RWPE1 (cell line): ENCODE data around the gene FCHSD2.

Experiments used
- CTCF ChIA-PET: fragments of 350-600 bp; sonication (Branson Sonifier 250); formaldehyde crosslinking; extraction: SDS; loops from one replicate; lab custom pipeline; 2021; lab: Yijun Ruan, JAX
- POLR2A ChIA-PET: fragments of 400-600 bp; formaldehyde crosslinking; extraction: SDS; loops from one replicate; lab custom pipeline; 2020; ENCODE audit warnings: antibody characterized with exemption; ENCODE audit not compliant: low non-redundant PET; lab: Yijun Ruan, JAX
- DNase-seq: peaks from one replicate; pipeline ENCODE4 v3.0.0; 2012; ENCODE audit warnings: low spot score
- H3K27ac ChIP-seq: fragments of 450-650 bp; 2 replicates; pipeline ENCODE4 v1.5.1; 2017
- TF ChIP-seq, protein P1 (sequence below): fragments of 450-650 bp; conservative IDR thresholded peaks from 2 replicates; pipeline ENCODE4 v1.5.1; 2017; ENCODE audit warnings: low read depth, mild to moderate bottlenecking

Gene FCHSD2

DNA sequence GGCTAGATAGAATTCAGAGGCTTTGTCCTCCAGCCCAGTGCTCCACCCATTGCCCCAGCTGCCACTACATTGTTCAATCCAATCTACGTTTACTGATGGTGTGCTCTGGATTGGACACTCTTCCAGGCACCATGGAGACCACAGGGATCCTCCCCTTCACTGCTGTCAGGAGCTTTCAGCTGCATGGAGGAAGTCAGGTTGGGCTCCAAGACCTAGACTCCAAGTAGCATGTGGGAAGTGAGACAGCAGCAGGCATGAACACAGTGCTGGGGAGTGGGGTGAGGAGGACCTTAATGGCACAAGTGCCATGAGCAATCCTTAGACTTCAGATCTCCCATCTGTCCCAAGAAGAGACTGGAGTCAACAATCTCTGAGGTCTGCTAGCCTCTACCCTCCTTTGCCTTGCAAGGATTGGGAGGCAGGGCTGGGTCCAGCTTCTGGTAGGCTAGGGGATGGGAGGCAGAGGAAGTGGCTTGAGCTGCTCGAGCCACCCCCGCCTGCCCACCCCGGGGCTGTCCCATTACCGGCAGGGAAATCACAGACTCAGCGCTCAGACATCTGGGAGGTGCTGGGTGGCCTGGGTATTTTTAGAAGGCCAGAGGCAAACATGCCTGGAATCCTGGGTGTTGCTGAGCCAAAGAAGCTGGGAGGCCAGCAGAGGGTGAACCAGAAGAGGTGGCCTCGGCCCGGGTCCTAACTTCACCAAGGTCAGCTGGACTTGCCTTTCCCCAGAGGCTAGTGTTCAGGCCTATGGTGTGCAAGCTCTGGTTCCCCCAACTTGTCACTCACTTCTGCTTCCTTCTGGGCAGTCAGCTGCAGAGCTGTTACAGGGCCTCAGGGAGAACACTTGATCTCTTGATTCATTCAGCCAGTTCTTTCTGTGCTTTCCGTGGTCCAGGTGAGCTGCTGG lies 15.2 kb upstream of the FCHSD2 start:
- DNase-seq: no peak

DNA sequence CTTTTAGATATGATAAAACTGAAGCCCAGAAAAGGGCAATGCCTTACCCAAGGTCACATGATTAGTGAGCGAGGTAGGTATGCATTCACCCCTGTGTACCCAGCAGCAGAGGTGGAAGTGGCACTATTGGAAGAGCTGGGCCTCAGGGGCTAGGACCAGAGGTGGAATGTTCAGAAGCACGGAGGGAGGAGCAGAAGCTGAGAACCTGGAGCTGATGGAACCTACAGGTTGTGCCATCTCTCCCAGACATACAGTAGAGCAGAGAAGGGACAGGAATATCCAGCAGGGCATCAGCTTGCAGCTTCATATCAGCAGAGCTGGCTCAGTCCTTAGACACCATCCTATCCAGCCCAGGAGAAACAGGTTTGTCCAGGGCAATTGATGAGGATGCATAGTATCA lies 14.6 kb upstream of the FCHSD2 start:
- no peak overlapping the region for H3K27ac ChIP-seq
- TF ChIP-seq, protein P1, sequence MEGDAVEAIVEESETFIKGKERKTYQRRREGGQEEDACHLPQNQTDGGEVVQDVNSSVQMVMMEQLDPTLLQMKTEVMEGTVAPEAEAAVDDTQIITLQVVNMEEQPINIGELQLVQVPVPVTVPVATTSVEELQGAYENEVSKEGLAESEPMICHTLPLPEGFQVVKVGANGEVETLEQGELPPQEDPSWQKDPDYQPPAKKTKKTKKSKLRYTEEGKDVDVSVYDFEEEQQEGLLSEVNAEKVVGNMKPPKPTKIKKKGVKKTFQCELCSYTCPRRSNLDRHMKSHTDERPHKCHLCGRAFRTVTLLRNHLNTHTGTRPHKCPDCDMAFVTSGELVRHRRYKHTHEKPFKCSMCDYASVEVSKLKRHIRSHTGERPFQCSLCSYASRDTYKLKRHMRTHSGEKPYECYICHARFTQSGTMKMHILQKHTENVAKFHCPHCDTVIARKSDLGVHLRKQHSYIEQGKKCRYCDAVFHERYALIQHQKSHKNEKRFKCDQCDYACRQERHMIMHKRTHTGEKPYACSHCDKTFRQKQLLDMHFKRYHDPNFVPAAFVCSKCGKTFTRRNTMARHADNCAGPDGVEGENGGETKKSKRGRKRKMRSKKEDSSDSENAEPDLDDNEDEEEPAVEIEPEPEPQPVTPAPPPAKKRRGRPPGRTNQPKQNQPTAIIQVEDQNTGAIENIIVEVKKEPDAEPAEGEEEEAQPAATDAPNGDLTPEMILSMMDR: no peak
- CTCF ChIA-PET: interaction anchor here (0.5 to 0.6 kb wide), 3 partner anchors 12 to 193 kb away, joined by 4 read pairs; no protein-coding TSS in a partner anchor
- DNase-seq: no peak
- POLR2A ChIA-PET: no interaction called here

More for the DNA sequence above, 15.2 kb upstream of the FCHSD2 start:
- TF ChIP-seq, protein P1: no peak
- POLR2A ChIA-PET: no interaction called here
- H3K27ac ChIP-seq: no peak overlapping the region
- CTCF ChIA-PET: interaction anchor here (0.5 to 0.7 kb wide), 6 partner anchors 11 to 439 kb away, joined by 3 to 5 read pairs (median 4); partner anchors contain the start of gene ARHGEF17

DNA sequence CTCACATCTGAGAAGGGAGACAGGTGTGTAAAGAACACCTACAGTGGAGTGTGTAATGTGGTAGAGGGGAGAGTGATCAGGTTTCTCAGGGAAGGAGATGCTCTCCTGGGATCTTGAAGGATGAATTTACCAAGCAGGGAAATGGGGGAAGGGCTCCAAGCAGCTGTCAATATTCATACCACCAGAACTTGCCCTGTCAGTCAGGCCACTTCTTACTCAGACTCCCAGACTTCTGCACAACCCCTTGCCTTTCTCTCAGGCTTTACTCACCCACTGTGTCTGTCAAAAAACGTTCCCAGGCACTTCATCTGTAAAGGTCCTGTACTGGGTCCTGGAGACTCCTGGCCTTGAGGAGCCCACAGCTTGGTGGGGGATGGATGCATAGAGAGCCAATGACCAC lies 14.0 kb upstream of the FCHSD2 start:
- CTCF ChIA-PET: interaction anchor here (0.5 to 0.6 kb wide), 2 partner anchors 13 to 179 kb away, joined by 3 to 4 read pairs; no protein-coding TSS in a partner anchor
- H3K27ac ChIP-seq: no peak overlapping the region
- DNase-seq: no peak
- POLR2A ChIA-PET: no interaction called here
- TF ChIP-seq, protein P1: no peak

DNA sequence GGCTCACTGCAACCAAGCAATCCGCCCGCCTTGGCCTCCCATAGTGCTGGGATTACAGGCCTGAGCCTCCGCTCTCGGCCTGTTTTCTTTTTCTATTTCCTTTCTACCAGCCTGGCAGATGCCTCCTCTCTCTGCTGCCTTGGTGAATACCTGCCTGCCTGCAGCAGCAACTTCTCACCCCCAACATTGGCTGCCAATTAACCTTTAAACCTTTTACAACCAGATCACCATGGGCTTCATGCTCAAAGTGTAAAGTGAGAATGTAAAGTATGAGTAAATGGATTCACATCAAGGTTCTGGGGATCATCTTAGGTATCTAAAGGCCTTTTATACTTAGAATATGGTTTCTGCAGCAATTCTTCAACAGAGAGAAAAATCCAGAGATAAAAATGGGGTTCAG lies 13.0 kb upstream of the FCHSD2 start:
- ChIA-PET POLR2A (no interaction called here), CTCF (no interaction called here)
- H3K27ac ChIP-seq: no peak overlapping the region
- no peak for DNase-seq
- TF ChIP-seq, protein P1: no peak

DNA sequence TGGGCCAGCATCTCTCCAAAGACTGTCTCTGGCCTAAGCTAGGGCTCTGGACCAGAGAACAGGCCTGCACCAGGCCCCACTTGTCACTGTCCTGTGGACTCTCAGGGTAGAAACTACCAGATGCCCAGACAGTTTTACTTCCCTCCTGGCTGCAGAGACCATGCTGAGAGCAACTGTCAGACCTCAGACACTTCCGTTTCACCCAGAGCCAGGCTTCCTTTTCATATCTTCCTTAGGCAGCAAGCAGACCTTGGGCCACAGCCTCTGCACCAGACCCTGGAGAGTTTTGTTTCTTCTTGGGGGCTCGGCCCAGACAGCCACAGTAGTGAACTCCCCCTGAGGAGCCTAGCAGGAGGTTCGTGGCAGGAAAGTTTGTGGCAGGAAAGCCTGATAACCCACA lies 12.1 kb upstream of the FCHSD2 start:
- CTCF ChIA-PET: interaction anchor here (0.6 to 0.7 kb wide), 2 partner anchors 58 to 127 kb away, joined by 3 to 4 read pairs; no protein-coding TSS in a partner anchor
- no peak overlapping the region for H3K27ac ChIP-seq
- no peak for DNase-seq
- POLR2A ChIA-PET: no interaction called here
- TF ChIP-seq, protein P1: no peak

DNA sequence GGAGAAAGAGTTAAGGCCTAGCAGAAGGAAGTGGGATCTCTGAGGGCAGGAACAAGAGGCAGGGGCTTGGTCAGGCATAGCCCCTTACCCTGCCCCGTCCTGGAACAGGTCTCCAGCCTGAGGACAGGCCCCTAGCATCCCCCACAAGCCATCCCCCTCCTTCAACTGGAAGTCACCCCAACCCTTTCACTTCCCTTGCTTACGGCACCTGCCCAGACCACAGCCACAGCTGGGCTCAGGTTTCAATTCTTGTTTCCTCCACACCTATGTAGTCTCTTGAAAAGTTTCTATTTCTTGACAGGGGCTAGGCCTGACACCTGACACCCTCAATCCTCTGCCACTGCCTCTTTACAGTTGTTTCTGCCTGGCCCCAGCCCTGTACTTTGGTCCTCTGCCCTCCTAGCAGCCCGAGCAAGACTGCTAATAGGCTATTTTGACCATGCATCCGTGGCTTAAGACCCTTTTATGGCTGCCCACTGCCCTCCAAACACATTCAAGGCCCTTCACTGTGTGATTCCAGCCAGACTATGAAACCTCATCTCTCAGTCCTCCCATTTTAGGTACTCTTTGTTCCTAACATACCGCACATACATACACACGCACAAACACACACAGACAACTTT lies 10.9 kb upstream of the FCHSD2 start:
- no peak for DNase-seq
- H3K27ac ChIP-seq: no peak overlapping the region
- ChIA-PET POLR2A (no interaction called here), CTCF (interaction anchor here (0.7 kb wide), 1 partner anchor 320 kb away, joined by 3 read pairs; no protein-coding TSS in a partner anchor)
- TF ChIP-seq, protein P1: no peak
